Neural progenitor cell (in vitro differentiated cells): ENCODE data around the gene GNG7.
"Not testable (repeated sequence)": the region's sequence is repeated elsewhere in the genome, so short reads cannot be mapped to it uniquely, and the experiment has no call there.

Experiments
- CTCF ChIP-seq: fragments of 200-600 bp; sonication (generic); IDR thresholded peaks from 2 replicates; pipeline ENCODE4 v1.5.1; 2017; ENCODE audit warnings: antibody characterized with exemption, mild to moderate bottlenecking
- EZH2 ChIP-seq: fragments of 200-600 bp; sonication (generic); IDR thresholded peaks from 2 replicates; pipeline ENCODE4 v1.6.1; 2017; ENCODE audit warnings: antibody characterized with exemption, mild to moderate bottlenecking, moderate library complexity

- TF ChIP-seq EZH2, CTCF: not testable (repeated sequence)
These were observed 156.9 kb downstream of the GNG7 start for GRCh38 chr19:2545416-2546127.
